ENCODE results near the gene NBL1.

NBL1 gene, protein sequence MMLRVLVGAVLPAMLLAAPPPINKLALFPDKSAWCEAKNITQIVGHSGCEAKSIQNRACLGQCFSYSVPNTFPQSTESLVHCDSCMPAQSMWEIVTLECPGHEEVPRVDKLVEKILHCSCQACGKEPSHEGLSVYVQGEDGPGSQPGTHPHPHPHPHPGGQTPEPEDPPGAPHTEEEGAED
- total RNA-seq = 2.8 to 60.3 (median 13.7) reads per million in 17 experiments

DNA sequence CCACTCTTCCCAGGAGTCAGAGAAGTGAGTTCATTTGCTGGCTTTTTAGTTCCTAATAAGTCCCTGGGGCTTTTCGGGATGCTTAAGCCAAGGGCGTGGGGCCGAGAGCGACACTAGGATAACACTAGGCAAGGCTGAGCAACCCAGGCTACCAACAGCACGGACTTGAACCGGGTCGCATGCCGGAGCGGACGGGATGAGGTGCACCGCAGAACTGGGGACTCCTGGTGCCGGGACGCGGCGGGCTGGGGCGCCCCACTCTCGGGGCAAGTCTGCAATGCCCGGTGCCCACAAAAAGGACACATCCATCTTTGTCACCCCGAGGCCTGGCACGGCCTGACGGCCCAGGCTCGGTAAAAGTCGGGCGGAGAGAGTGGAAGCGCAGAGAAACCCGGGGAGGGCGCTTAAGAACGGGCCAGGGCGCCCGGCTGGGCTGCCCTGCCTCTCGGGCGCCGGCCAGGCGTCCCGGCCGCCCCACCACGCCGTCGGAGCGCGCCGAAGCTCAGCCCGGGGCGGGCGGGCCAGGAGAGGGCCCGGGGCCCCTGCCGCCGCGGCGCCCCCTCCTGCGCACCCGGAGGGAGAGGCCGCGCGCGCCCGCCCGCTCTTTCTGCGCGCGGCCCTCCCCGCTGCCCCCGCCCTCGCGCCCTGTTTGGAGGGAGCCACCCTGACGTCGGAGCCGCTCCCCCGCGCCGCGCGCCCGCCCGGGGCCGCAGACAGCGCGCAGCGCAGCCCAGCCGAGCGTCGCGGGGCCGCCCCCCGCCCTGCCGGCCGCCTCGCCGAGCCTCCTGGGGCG, at the start of gene NBL1:
NBL1 (plus strand) TSS at position 710 of the 793 bp plus-strand sequence. CDS start 10,720 bp downstream, outside the sequence.
- peak; percentile 48 to 84 (median 63) for DNase-seq

DNA sequence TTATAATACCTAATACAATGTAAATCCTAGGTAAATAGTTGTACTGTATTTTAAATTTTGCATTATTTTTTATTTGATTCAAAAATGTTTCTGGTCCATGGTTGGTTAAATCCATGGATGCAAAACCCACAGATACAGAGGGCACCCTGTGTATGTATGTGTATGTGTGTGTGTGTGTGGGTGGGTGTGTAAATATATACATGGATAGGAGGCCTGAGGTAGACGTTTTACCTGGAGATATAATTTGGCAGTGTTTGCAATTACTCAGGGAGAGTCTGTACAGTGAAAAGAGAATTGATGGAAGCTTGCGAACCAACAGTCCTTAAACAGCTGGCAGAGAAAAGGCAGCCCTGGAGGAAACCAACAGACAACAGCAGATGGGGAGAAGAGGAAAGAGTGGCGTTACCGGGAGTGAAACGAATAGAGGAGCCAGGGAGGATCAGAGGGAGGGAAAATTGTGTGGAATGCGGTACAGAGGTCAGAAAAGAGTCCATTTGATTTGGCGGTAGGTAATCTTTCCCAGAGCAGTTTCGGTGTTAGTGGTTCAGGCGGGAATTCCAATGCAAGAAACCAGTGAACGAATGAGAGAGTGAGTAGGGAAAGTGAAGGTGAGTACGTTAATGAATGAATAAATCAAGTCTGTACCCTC, 47.9 kb upstream of the NBL1 start:
- DNase-seq = peak in 2 of 4 experiments; percentile 9 to 27

DNA sequence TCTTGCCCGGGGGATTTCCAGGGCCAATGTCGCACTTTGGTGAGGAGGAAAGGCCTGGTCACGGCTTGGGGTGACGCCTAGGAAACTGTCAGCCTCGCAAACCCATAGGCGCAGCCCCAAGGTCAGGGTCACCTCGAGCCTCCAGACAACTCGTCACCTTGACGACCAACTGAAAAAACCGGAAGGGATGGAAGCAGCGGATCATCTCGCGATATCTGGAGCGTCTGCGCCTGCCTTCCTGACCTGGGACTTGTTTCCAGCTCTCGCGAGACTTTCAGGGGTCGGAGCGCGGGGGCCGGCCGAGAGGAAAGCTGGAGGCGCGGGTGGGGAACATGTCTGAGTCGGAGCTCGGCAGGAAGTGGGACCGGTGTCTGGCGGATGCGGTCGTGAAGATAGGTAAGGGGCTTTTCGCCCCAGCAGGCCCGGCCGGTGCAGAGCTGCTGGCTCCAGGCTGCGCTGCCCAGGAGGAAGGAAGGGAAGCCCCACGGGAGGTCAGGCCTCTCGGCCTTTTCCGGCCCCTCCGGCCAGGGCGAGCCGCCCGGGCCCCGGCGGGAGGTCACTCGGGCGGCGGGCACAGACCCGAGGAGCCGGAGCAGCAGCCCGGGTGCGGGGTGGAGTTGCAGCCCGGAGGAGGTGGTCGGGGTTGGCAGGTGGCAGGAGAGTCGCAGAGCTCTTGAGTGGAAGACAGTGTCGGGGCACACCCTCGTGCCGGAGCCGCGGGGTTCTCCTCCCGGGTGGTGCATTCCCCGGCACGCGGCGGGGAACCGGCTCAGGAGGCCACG, 47.2 kb upstream of the NBL1 start:
- peak; percentile 98 to 100 (median 100) for DNase-seq

DNA sequence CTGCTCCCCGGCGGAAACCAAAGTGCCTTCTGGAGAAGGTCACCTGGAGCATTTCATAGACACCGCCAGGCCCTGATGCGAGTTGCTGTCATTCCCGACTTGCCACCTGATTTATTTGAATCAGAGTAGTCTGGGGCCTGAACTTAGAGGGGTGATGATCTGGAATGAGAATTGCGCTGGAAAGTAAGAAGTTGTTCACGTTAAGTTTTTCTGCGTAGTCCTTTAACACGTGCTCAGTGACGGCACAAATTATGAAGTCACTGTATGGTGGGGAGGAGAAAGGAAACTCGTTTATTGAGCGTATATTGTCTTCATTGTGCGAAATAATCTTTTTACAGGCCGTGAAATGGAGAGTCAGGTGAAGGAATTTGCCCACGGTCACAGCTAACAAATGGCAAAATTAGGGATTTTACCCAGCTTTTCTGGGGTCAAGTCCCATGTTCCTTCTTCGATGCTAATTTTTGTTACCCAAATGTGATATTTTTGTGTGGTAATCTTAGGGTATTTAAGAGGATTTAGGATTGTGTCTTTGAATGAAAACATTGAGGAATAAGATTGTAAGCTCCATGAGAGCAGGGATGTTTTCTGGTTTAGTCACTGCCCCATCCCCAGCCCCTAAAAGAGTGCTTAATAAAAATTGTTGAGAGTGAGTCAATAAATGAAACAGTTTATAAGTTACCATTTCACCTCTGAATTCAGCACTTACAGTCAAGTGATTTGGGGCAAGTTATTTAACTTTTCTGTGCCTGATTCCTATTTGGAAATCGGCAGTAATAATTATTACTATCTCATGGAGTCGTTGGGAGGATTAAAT, 46.4 kb upstream of the NBL1 start:
- DNase-seq = peak; percentile 58 to 82 (median 69)

DNA sequence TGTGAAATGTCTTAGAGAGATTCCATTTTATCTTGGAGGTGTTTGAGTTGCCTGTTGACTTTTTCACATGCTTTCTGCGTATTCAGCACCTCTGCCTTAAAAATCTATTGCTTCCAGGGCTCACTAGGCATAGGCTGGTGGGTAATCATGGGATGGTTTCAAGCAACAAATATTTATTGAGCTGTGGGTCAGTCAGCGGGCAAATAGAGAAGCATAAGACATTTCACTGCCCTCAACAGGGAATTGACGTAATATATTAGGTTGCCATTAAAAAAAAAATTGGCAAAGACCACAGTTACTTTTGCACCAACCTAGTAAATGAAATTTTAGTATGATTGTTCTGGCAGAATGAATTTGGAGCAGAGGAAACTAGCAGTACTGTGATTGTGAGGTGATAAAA, 44.3 kb upstream of the NBL1 start:
- no peak for DNase-seq

DNA sequence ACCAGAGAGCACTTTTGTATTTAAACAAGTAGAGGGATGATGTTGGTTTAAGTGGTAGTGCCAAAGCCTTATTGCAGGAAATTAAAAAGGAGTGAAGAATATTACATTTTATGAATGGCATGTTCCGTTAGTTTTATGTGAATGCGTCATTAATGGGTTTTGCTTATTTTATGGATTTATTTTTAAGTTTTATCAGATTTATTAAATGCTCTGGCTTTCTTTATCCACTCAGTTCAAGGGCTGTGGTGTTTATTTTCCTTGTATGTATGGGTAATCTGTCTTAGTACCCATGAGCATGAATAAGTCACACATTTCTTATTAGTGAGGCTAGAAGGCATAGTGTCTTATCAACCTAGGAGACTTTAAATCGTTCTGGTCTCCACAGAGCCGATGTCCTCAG, 41.6 kb upstream of the NBL1 start:
- no peak for DNase-seq

DNA sequence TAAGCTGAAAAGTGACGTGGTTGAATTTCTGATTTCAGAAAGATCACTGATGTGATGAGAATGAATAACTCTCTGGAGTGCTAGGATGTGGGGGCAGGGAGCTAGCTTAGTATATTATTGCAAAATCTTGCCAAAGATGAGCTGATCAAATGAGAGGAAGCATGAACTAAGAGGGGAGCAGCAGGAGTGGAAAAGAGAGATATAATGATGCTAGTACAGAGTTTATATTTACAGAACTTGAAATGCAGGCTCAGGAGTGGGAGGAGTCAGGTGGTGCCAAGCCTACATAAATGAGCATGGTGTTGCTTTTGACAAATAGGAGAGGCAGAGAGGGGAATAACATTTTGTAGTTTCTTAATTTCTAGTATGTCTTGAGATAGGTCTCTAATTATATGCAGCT, 38.1 kb upstream of the NBL1 start:
- DNase-seq = peak; percentile 38 to 68 (median 56)

DNA sequence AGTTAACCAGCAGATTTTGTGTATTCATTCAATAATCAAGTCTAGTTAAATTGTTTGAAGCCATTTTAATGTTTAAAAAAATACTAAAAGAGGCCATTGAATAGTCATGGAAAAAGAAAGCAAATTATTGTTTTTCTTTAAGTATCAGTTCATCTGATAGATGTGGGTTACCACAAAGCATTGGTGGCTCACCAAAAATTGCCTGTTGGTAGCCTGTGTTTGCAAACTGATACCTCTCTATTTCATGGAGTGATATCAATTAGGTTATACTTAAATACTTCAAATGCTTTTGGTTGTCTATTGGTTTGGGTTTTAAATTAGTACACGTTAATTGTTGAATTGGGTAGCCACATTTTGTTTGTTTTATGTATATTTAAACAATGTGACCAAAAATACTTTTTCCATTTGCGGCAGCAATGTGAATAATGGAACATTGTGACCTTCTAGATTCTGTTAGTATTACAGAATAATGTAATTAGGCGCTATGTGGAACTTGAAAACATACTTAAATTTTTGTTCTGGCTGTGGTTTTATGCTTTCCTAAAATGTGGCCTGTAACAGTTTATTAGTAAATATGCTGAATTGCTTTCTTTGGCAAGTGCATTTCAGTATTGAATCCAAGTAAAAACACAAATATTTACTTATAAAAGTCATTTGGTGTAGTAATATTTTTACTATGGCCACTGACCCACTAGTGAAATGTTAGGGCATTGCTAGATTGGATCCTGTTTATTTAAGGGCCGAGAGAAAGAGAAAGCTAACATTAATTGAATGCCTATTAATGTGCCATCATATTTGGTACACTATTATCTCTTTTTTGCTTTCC, 37.1 kb upstream of the NBL1 start:
- DNase-seq = no peak

DNA sequence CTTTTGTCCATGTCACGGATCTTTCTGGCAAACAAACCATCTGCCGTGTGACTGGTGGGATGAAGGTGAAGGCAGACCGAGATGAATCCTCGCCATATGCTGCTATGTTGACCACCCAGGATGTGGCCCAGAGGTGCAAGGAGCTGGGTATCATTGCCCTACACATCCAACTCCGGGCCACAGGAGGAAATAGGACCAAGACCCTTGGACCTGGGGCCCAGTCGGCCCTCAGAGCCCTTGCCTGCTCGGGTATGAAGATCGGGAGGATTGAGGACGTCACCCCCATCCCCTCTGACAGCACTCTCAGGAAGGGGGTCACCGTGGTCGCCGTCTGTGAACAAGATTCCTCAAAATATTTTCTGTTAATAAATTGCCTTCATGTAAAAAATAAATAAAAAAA, 35.9 kb upstream of the NBL1 start:
- no peak for DNase-seq

DNA sequence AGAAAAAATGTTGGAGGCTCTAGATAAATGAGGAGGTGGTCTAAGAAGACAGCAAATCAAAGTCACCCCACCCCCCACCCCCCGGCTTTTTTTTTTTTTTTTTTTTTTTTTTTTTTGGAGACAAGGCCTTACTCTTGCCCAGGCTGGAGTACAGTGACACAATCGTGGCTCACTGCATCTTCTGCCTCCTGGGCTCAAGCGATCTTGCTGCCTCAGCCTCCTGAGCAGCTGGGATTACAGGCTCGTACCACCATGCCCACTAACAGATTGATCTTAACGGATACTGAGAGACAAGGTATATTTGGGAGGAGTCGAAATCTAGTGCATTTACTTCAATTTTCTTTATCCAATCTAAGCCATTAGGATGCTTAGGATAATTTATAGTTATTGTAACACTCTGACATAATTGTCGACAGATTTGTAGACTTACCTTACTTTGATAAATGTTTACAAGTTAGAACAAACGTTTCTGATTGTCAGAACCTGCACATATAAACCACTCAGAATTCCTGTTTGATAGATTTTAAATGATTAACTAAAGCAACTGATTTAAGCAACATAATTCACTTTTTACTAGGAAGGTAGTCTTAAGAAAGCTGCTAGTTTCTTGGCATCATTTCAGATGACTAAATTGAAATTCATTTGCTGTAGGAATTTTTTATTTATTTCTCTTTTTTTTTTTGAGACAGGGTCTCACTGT, 33.7 kb upstream of the NBL1 start:
- no peak for DNase-seq

DNA sequence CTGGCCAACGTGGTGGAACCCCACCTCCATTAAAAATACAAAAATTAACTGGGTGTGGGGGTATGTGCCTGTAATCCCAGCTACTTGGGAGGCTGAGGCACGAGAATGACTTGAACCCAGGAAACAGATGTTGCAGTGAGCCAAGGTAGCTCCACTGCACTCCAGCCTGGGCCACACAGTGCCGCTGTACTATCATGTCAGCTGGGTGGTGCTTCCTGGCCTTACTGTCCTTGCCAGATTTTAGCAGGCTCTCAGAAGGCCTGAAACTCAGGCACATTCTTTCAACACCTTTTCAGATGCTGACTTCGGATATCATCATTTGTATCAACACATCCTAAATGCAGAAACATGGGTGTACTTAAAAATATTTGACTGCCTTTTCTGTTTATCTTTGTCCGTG, 31.6 kb upstream of the NBL1 start:
- no peak for DNase-seq

DNA sequence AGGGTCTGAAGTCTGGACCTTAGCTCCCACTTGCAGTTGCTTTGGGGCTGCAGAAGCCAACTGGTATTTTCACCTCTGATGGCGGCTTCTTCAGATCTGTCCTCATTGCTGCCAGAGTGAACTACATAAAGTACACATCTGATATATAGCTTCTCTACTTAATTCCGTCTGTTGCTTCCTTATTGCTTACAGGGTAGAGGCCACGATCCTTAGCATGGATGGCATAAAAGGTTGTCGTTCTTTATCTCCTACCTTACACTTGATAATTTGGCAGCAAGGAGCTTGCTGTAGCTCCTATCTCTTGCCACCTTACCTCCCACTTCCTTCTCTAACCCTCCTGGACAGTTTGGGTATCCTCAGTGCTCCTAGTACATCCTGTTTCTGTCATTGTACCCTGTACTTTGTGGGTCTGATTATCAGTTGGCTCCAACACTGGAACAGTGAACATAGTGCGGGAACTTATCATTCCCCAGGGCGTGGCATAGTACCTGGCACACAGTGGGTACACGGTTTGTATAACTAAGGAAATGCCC, 30.9 kb upstream of the NBL1 start:
- DNase-seq = no peak

DNA sequence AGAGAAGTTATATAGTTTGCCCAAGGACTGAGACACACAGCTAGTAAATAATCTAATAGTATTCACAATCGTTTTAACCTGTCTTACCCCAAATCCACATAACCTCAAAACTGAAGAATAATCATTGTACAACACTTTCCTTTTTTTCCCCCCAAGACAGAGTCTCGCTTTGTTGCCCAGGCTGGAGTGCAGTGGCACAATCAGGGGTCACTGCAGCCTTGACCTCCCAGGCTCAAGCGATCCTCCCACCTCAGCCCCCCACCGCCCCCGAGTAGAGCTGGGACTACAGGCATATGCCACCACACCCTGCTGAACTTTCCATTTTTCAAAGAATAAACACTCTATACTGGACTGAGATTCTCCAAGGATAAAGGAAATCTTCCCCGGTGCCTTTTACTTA, 28.7 kb upstream of the NBL1 start:
- DNase-seq = no peak

DNA sequence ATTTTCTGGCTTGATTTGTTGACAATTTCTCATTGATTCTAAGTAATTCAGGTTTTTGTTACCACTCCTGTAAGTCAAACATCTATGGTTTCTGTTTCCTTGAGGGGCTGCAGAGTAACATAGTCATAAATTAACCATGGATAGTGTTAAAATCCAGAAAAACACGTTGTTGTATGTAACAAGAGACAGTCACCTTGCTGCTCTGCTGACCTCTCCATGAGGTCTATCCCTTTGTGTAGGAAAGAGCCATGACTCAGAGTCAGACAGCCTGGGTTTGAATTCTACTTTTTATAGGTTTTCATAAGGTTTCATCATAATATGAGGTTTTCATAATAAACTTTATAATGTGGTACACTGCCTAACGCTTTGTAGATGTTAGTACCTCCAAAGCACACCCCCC, 27.6 kb upstream of the NBL1 start:
- no peak for DNase-seq

DNA sequence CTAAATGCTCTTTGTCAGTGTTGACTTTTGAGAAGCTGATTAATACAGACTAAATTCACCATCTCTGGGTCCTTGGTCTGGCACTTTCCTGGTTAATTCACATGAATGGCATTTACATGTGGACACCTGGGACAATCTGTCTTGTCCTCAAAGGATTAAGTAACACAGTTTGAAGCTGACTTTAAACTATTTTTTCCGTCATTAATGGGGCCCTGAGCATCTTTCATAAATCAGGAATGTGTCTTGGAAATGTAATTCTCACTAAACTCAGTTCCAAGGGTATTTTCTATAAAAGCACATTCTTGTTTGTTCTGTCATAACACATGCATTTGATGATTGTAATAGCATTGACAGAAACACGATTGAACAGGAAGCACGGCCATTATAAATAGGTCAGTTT, 26.7 kb upstream of the NBL1 start:
- DNase-seq = no peak

DNA sequence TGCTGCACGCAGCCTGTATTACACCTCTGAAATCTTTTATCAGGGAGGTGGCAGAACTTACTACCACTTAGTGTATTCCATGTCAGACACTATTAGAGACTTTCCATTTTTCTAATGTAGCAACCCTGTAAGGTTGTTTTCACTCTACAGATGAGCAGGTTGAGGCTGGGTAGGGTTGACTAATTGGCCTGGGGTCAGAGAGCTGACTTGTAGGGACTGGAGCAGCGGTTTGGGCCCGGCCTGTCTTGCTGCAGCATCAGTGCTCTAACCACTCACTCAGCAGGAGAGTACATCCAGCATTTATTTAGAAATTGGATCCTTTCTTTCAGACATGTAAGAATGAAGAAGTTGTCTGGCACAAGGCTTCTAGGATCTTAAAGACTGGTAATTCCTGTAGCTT, 25.7 kb upstream of the NBL1 start:
- no peak for DNase-seq

DNA sequence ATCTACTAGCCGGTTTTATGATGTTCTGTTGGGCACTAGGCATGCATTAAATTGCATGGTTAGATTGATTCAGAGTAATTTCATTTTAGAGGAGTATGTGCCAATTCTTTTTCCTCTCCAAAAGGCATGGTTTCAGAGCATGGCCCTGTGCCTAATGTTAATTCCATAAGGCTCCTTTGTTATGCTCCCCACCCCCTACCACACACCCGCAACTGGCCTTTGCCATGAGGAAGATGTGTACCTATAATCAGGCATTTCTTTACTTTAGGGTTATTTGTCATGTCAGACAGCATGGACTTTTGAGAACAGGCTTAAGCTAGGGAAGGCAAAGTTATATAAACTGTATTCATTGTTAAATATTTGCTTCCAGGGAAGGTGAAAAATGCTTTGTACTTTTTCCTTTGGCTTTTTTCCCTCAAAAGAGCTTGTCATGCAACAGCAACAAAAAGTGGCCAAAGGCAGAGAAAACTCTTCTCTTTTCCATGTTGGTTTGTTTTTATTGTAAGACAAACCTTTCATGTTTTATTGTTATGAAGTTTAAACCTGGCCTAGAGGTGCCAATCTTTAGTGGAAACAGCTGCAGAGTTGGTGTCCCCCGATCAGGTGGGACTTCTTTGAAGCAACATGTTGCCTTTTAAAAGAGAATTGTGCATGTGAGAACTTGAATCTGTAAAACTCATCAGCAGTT, 24.3 kb upstream of the NBL1 start:
- no peak for DNase-seq

DNA sequence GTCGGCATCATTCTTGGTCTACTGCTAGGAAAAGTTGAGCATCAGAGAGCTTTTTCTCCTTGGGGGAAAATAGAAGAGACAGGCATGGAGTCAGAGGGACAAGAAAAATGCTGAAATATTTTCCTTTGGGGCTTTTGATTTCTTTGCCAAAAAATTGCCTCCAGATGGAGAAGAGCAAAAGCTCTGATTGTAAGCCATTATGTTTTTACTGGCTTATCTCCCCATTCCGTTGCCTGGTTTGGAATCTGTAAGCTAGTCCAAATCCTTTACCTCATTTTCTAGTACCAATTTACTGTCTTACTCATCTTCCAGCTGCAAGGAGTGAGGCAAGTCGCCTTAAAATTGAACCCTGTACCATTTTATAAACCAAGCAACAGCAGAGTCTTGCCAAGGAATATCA, 23.3 kb upstream of the NBL1 start:
- no peak for DNase-seq

DNA sequence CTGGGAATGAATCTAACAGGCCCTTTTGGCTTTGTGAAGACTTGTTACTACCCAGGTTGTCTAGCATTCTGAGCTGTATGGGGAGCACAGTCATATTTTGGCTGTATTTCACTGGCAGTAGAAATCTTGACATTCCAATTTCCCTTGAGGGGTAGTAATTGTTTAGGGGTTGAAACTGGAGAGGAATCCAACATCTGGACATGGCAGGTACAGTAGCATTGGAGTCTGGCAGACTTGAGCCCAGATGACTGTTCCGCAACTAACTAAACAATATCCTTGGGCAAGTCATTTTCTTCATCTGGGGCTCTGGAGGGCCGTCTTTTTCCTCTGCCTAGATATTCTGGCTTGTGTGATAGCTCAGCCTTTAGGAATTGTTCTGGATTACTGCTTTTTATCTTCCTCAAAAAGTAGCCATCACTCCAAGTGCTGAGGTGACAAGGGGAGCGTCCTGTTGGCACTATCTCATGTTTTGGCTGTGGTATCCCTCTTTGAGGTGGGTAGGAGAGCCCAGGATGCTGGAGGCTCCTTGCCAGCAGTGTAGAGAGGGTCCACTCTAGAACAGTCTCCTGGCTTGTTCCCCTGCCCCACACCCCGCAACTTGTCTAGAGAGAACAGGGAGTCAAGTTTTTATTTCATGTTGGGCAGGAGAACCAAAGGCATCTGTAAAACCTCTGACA, 22.7 kb upstream of the NBL1 start:
- DNase-seq = no peak

Measured in suppressor macrophage (primary cell).